GM23248 (cell line): ENCODE data around the gene KLHDC7B.

Experiments
- EZH2 ChIP-seq: fragments of 200-600 bp; sonication (generic); IDR thresholded peaks from 2 replicates; pipeline ENCODE4 v1.6.1; 2018; ENCODE audit warnings: antibody characterized with exemption, mild to moderate bottlenecking; ENCODE audit not compliant: insufficient read depth, poor library complexity, severe bottlenecking
- EZH2phosphoT487 ChIP-seq: fragments of 200-600 bp; sonication (generic); IDR thresholded peaks from 2 replicates; pipeline ENCODE4 v1.6.1; 2018; ENCODE audit warnings: antibody characterized with exemption, moderate library complexity, mild to moderate bottlenecking, low read depth; ENCODE audit not compliant: insufficient read depth

- TF ChIP-seq EZH2 (no peak), EZH2phosphoT487 (no peak)
These were observed 22.3 kb upstream of the KLHDC7B start for GRCh38 chr22:50523458-50523805.
